ENCODE results near the gene UNC45A. TPM values are rescaled to one million over a fixed set of nuclear protein-coding genes. Genes with fewer than 3 reads are reported as not detected.

Gene UNC45A
- 68.9 and 84.5 TPM in 2 replicates for total RNA-seq

DNA sequence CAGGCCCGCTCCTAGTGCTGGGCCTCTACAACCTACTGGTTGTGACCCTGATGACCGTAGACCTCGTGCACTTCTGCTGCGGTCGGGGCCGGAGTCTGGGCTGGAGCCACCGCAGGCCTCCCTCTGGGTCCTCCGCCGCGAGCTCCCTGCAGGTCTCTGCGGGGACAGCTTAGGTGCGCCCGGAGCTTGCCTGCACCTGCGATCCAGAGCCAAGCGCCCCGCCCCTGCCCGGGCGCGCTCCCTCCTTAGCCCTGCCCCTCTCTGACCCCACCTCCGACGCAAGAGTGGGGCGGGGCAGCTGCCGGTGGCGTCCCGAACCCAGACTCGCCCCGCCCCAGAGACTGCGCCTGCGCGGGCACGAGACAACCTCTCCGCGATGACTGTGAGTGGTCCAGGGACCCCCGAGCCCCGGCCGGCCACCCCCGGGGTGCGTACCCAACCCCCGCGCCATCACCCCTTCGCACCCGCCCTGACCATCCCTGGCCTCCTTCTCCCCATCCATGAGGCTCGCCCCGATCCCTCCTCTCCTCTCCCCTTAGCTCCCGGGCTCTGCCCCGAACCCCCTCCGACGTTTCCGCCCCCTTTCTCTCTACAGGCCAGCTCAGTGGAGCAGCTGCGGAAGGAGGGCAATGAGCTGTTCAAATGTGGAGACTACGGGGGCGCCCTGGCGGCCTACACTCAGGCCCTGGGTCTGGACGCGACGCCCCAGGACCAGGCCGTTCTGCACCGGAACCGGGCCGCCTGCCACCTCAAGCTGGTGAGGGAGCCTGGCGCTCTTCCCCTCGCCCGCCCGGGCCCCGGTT is at the start of gene UNC45A:
TSS of gene UNC45A (plus strand) at position 337 of the 803 bp plus-strand sequence. CDS start at position 377, 40 bp downstream.

GRCh38 chr15:90902840-90903732 is 32.0 kb upstream of the UNC45A start, which contains the start of gene MAN2A2:
Gene MAN2A2, plus strand, starts transcription at chr15:90903302. Its CDS starts 906 bp downstream, at chr15:90904208.

DNA sequence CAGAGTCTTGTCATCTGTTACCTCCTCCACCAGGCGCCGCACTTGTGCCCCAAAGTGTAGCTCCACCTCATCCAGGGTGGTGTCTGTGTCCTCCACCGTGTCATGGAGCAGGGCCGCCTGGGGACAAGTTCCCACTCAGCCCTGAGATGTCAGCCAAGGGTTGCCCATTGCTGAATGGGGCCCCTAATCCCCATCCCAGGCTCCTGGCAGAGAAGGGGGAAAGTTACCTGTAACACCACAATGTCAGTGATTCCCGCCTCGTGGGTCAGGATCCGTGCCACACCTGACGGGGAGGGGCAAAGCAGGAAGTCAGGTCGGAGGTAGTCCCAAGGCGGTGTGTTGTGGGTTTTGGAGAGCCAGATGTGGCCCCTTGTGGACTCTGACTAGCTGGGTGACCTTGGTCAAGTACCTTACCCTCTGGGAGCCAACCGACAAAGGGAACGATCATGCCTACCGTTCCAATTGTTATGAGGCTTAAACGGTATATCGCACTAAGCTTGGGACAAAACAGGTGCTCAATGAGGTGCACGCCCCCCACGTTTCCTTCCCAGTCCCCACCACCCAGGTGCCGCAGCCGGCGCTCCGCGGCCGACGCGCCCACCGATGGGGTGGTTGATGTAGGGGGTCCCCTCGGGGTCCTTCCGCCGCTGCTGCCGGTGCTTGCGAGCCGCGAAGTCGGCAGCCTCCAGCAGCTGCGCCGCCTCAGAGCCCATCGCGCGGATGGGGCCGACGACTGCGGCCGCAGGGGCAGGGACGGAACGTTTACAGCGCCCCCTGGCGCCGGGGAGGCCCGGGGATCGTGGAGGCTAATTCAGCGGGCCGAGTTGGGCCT is 3.0 kb upstream of the UNC45A start, which contains the start of gene HDDC3:
TSS of gene HDDC3 (minus strand) at position 722 of the 832 bp plus-strand sequence. CDS start at position 713, 9 bp downstream.

GRCh38 chr15:90954712-90955623 is 19.9 kb downstream of the UNC45A start, which contains the start of gene RCCD1:
Gene RCCD1, plus strand, starts transcription at chr15:90954884. Its CDS starts 1,851 bp downstream, at chr15:90956735.

GRCh38 chr15:90994417-90995311 is 59.6 kb downstream of the UNC45A start, which contains the start of gene PRC1:
Gene PRC1, minus strand, starts transcription at chr15:90994535. Its CDS starts 118 bp downstream, at chr15:90994417.

Other genes starting within 250 kb of the UNC45A start
- gene BLM, start 217.9 kb upstream of the UNC45A start, total RNA-seq, result 9.8 and 10.5 TPM in 2 replicates
- 100 and 116 TPM in 2 replicates for gene FURIN, start 66.7 kb upstream of the UNC45A start, total RNA-seq
- gene FES, start 50.8 kb upstream of the UNC45A start, total RNA-seq, result 108 and 121 TPM in 2 replicates
- gene MAN2A2, start 32.0 kb upstream of the UNC45A start, total RNA-seq, result 17.4 and 20.6 TPM in 2 replicates
- 38.9 and 40.5 TPM in 2 replicates for gene HDDC3, start 2.7 kb upstream of the UNC45A start, total RNA-seq
- gene RCCD1, start 19.6 kb downstream of the UNC45A start, total RNA-seq, result 18.7 and 19.0 TPM in 2 replicates
- gene PRC1, start 59.2 kb downstream of the UNC45A start, total RNA-seq, result 177 and 195 TPM in 2 replicates
- gene VPS33B, start 87.3 kb downstream of the UNC45A start, total RNA-seq, result 8.2 and 15.6 TPM in 2 replicates
- 1.3 and 1.7 TPM in 2 replicates for gene SV2B, start 165.0 kb downstream of the UNC45A start, total RNA-seq

Data from mammary microvascular endothelial cell (primary cell).